H9 (cell line): Measurements from ENCODE around the gene REXO4. TPM values are rescaled to one million over a fixed set of nuclear protein-coding genes. Genes with fewer than 3 reads are reported as not detected.

ENCODE experiments used
- DNase-seq: peaks from one replicate; pipeline ENCODE4 v3.0.0-alpha.2; 2017
- H2AFZ ChIP-seq: one replicate; pipeline ENCODE4 v1.6.1; 2013; ENCODE audit warnings: mild to moderate bottlenecking, low read length, control low read depth, moderate library complexity
- H2AK5ac ChIP-seq: 2 replicates; pipeline ENCODE4 v1.6.1; 2013; ENCODE audit warnings: low read length, control low read depth, mixed read lengths; ENCODE audit not compliant: insufficient read length
- H2BK120ac ChIP-seq: one replicate; pipeline ENCODE4 v1.6.1; 2013; ENCODE audit warnings: low read depth, mild to moderate bottlenecking, low read length, control low read depth, inconsistent platforms; ENCODE audit not compliant: poor library complexity, severe bottlenecking
- H2BK12ac ChIP-seq: 2 replicates; pipeline ENCODE4 v1.6.1; 2013; ENCODE audit warnings: low read length, control low read depth, mixed read lengths, low read depth; ENCODE audit not compliant: insufficient read length
- H2BK15ac ChIP-seq: 2 replicates; pipeline ENCODE4 v1.6.1; 2013; ENCODE audit warnings: low read depth, low read length, control low read depth
- H2BK20ac ChIP-seq: one replicate; pipeline ENCODE4 v1.6.1; 2013; ENCODE audit warnings: low read depth, mild to moderate bottlenecking, low read length, control low read depth, inconsistent platforms; ENCODE audit not compliant: poor library complexity, severe bottlenecking
- H2BK5ac ChIP-seq: 2 replicates; pipeline ENCODE4 v1.6.1; 2013; ENCODE audit warnings: low read length, control low read depth, mixed read lengths; ENCODE audit not compliant: insufficient read length
- H3K14ac ChIP-seq: 2 replicates; pipeline ENCODE4 v1.6.1; 2013; ENCODE audit warnings: low read length, control low read depth; ENCODE audit not compliant: insufficient read depth
- H3K18ac ChIP-seq: 2 replicates; pipeline ENCODE4 v1.6.1; 2013; ENCODE audit warnings: low read depth, mild to moderate bottlenecking, mixed read lengths, low read length, control low read depth; ENCODE audit not compliant: insufficient read length
- H3K23ac ChIP-seq: 2 replicates; pipeline ENCODE4 v1.6.1; 2013; ENCODE audit warnings: low read length, control low read depth, mixed read lengths, low read depth; ENCODE audit not compliant: insufficient read length
- H3K23me2 ChIP-seq: 2 replicates; pipeline ENCODE4 v1.6.1; 2013; ENCODE audit warnings: low read depth, mild to moderate bottlenecking, mixed read lengths, low read length, control low read depth; ENCODE audit not compliant: insufficient read length, poor library complexity, severe bottlenecking
- H3K27ac ChIP-seq: 2 replicates; pipeline ENCODE4 v1.5.1; 2013; ENCODE audit warnings: low read length, control low read depth, mixed read lengths, low read depth; ENCODE audit not compliant: insufficient read length
- H3K27me3 ChIP-seq: 2 replicates; pipeline ENCODE4 v1.6.1; 2013; ENCODE audit warnings: low read length, control low read depth, inconsistent platforms; ENCODE audit not compliant: insufficient read depth
- H3K4ac ChIP-seq: 2 replicates; pipeline ENCODE4 v1.6.1; 2013; ENCODE audit warnings: low read depth, mild to moderate bottlenecking, control low read depth, inconsistent platforms, low read length, moderate library complexity
- H3K4me1 ChIP-seq: 2 replicates; pipeline ENCODE4 v1.6.1; 2013; ENCODE audit warnings: low read length, control low read depth, inconsistent platforms; ENCODE audit not compliant: insufficient read depth
- H3K4me2 ChIP-seq: 2 replicates; pipeline ENCODE4 v1.6.1; 2013; ENCODE audit warnings: low read length, control low read depth, mixed read lengths; ENCODE audit not compliant: insufficient read length, insufficient read depth
- H3K56ac ChIP-seq: 2 replicates; pipeline ENCODE4 v1.6.1; 2013; ENCODE audit warnings: low read depth, mild to moderate bottlenecking, mixed read lengths, low read length, control low read depth; ENCODE audit not compliant: insufficient read length
- H3K79me1 ChIP-seq: 2 replicates; pipeline ENCODE4 v1.6.1; 2013; ENCODE audit warnings: low read depth, mild to moderate bottlenecking, moderate library complexity, low read length, control low read depth, inconsistent platforms; ENCODE audit not compliant: insufficient read depth, poor library complexity, severe bottlenecking
- H3K79me2 ChIP-seq: 2 replicates; pipeline ENCODE4 v1.6.1; 2013; ENCODE audit warnings: low read length, control low read depth, inconsistent platforms; ENCODE audit not compliant: insufficient read depth
- H3K9ac ChIP-seq: 2 replicates; pipeline ENCODE4 v1.6.1; 2013; ENCODE audit warnings: low read length, control low read depth, mixed read lengths; ENCODE audit not compliant: insufficient read length; ENCODE audit errors: extremely low read depth
- H3K9me3 ChIP-seq: one replicate; pipeline ENCODE4 v1.6.1; 2013; ENCODE audit warnings: low read depth, low read length, inconsistent platforms; ENCODE audit not compliant: control insufficient read depth
- H3T11ph ChIP-seq: one replicate; pipeline ENCODE4 v1.6.1; 2013; ENCODE audit warnings: mild to moderate bottlenecking, low read length, control low read depth, inconsistent platforms
- H4K20me1 ChIP-seq: one replicate; pipeline ENCODE4 v1.6.1; 2013; ENCODE audit not compliant: control insufficient read depth, insufficient read length, insufficient read depth
- H4K5ac ChIP-seq: 2 replicates; pipeline ENCODE4 v1.6.1; 2013; ENCODE audit warnings: low read depth, mild to moderate bottlenecking, mixed read lengths, low read length, control low read depth; ENCODE audit not compliant: insufficient read length
- H4K8ac ChIP-seq: replicated peaks from 2 replicates; pipeline ENCODE4 v1.6.1; 2013; ENCODE audit warnings: low read length, control low read depth, mixed read lengths, low read depth; ENCODE audit not compliant: insufficient read length
- H4K91ac ChIP-seq: 2 replicates; pipeline ENCODE4 v1.6.1; 2013; ENCODE audit warnings: low read depth, mild to moderate bottlenecking, moderate library complexity, mixed read lengths, low read length, control low read depth; ENCODE audit not compliant: insufficient read length
- H3K27ac Mint-ChIP-seq, 3 experiments: 2 replicates in 2 of 3; 3 replicates in 1 of 3; pipeline ENCODE4 v1.8.0; 2020 to 2021; ENCODE audit warnings: mixed read lengths in 3 of 3, mild to moderate bottlenecking in 1 of 3, moderate library complexity in 1 of 3
- H3K27me3 Mint-ChIP-seq: 2 replicates; pipeline ENCODE4 v1.8.0; 2021; ENCODE audit warnings: low read depth, mild to moderate bottlenecking, moderate library complexity, mixed read lengths
- H3K36me3 Mint-ChIP-seq, 3 experiments: 2 replicates in 2 of 3; 3 replicates in 1 of 3; pipeline ENCODE4 v1.8.0; 2020 to 2021; ENCODE audit warnings: low read depth in 3 of 3, mixed read lengths in 3 of 3; ENCODE audit not compliant: insufficient read depth in 1 of 3
- H3K4me1 Mint-ChIP-seq, 2 experiments: 2 replicates each; pipeline ENCODE4 v1.8.0; 2020; ENCODE audit warnings: mixed read lengths in 2 of 2
- H3K4me3 Mint-ChIP-seq, 2 experiments: 2 replicates in 1 of 2; 3 replicates in 1 of 2; pipeline ENCODE4 v1.8.0; 2020 to 2021; ENCODE audit warnings: mild to moderate bottlenecking in 2 of 2, mixed read lengths in 2 of 2, moderate library complexity in 1 of 2
- H3K9me3 Mint-ChIP-seq, 2 experiments: 2 replicates in 1 of 2; 3 replicates in 1 of 2; pipeline ENCODE4 v1.8.0; 2020; ENCODE audit warnings: mild to moderate bottlenecking in 2 of 2, mixed read lengths in 2 of 2, moderate library complexity in 1 of 2
- WGBS: extraction: QIAGEN DNeasy Blood & Tissue Kit; methylation state at CpG from one replicate; pipeline ENCODE4 v1.1.7; 2013; ENCODE audit warnings: missing lambda C conversion rate, low lambda C conversion rate, mixed read lengths; ENCODE audit not compliant: insufficient read length; ENCODE audit errors: extremely low coverage; 5-methylcytosine and 5-hydroxymethylcytosine counted together
- total RNA-seq: library from RNA; stranded (reverse); gene quantifications from 2 replicates; pipeline ENCODE4 v1.2.1, GENCODE V29; 2021
- TF ChIP-seq, protein P1 (sequence below): fragments of 200-600 bp; sonication (generic); conservative IDR thresholded peaks from 3 replicates; pipeline ENCODE4 v1.8.0; 2021; ENCODE audit warnings: antibody characterized with exemption, mild to moderate bottlenecking

The REXO4 gene
- total RNA-seq, 1 experiment from 2014 or later, result 35.2 TPM

- Histone ChIP-seq H2BK15ac (no peak overlapping the region), H3K4me2 (no peak overlapping the region), H3K79me2 (no peaks in the 10 kb centered on the region), H3K79me1 (no peaks in the 10 kb centered on the region), H4K91ac (no peak overlapping the region), H2BK5ac (no peak overlapping the region), H3K18ac (no peak overlapping the region), H2BK12ac (no peak overlapping the region), H3K9ac (no peak overlapping the region), H3K14ac (no peak overlapping the region), H2AFZ (no peak overlapping the region), H4K5ac (no peak overlapping the region), H3K27me3 (no peaks in the 10 kb centered on the region), H3K56ac (no peak overlapping the region), H3K4ac (no peak overlapping the region), H3K23me2 (no peaks in the 10 kb centered on the region), H2AK5ac (no peak overlapping the region), H4K8ac (no peak overlapping the region), H2BK120ac (no peak overlapping the region), H3K23ac (no peak overlapping the region), H4K20me1 (no peaks in the 10 kb centered on the region), H3K27ac (no peak overlapping the region), H2BK20ac (no peak overlapping the region), H3K4me1 (no peaks in the 10 kb centered on the region), H3T11ph (no peak overlapping the region), H3K9me3 (no peaks in the 10 kb centered on the region)
- H3K36me3 Mint-ChIP-seq, result no peaks in the 10 kb centered on the region; a peak in 1 of 7 replicates
- no peak overlapping the region for H3K27ac Mint-ChIP-seq
- H3K9me3 Mint-ChIP-seq, result no peaks in the 10 kb centered on the region
- TF ChIP-seq, protein P1, sequence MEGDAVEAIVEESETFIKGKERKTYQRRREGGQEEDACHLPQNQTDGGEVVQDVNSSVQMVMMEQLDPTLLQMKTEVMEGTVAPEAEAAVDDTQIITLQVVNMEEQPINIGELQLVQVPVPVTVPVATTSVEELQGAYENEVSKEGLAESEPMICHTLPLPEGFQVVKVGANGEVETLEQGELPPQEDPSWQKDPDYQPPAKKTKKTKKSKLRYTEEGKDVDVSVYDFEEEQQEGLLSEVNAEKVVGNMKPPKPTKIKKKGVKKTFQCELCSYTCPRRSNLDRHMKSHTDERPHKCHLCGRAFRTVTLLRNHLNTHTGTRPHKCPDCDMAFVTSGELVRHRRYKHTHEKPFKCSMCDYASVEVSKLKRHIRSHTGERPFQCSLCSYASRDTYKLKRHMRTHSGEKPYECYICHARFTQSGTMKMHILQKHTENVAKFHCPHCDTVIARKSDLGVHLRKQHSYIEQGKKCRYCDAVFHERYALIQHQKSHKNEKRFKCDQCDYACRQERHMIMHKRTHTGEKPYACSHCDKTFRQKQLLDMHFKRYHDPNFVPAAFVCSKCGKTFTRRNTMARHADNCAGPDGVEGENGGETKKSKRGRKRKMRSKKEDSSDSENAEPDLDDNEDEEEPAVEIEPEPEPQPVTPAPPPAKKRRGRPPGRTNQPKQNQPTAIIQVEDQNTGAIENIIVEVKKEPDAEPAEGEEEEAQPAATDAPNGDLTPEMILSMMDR, result no peak
- no CpG with 5 or more reads among the region's 15 CpGs for WGBS
- H3K4me3 Mint-ChIP-seq, result no peak overlapping the region
- H3K27me3 Mint-ChIP-seq, result no peaks in the 10 kb centered on the region; the same call in 1 of the 2 replicates
- no peak for DNase-seq
- H3K4me1 Mint-ChIP-seq, result no peaks in the 10 kb centered on the region
Observed at GRCh38 chr9:133443248-133443647, 25.4 kb upstream of the REXO4 start.
